Endodermal cell (in vitro differentiated cells): ENCODE data around the gene MYO7B. TPM values are rescaled to one million over a fixed set of nuclear protein-coding genes. Genes with fewer than 3 reads are reported as not detected.

Experiments used
- DNase-seq: peaks from one replicate; pipeline ENCODE4 v3.0.0-alpha.2; 2017
- H3K27ac ChIP-seq: 2 replicates; pipeline ENCODE4 v1.5.1; 2013; ENCODE audit warnings: mild to moderate bottlenecking, low read depth, low read length, moderate library complexity
- H3K27me3 ChIP-seq: 2 replicates; pipeline ENCODE4 v1.6.1; 2013; ENCODE audit warnings: mild to moderate bottlenecking, low read length, moderate library complexity; ENCODE audit not compliant: insufficient read depth, control insufficient read depth, poor library complexity, severe bottlenecking
- H3K36me3 ChIP-seq: 2 replicates; pipeline ENCODE4 v1.7.0; 2013; ENCODE audit warnings: mild to moderate bottlenecking, low read length, moderate library complexity; ENCODE audit not compliant: control insufficient read depth, insufficient read depth
- H3K4me1 ChIP-seq: one replicate; pipeline ENCODE4 v1.7.0; 2013; ENCODE audit warnings: low read length; ENCODE audit not compliant: control insufficient read depth, insufficient read depth
- H3K4me3 ChIP-seq: 2 replicates; pipeline ENCODE4 v1.5.1; 2013; ENCODE audit warnings: mild to moderate bottlenecking, low read length, moderate library complexity
- H3K9ac ChIP-seq: 2 replicates; pipeline ENCODE4 v1.6.1; 2013; ENCODE audit warnings: mild to moderate bottlenecking, low read length, moderate library complexity; ENCODE audit not compliant: poor library complexity, severe bottlenecking; ENCODE audit errors: extremely low read depth
- H3K9me3 ChIP-seq: 2 replicates; pipeline ENCODE4 v1.6.1; 2013; ENCODE audit warnings: mild to moderate bottlenecking, low read length, moderate library complexity; ENCODE audit not compliant: control insufficient read depth
- H3K27ac Mint-ChIP-seq: 2 replicates; pipeline ENCODE4 v1.8.0; 2020; ENCODE audit warnings: mixed read lengths
- H3K27me3 Mint-ChIP-seq: 2 replicates; pipeline ENCODE4 v1.8.0; 2021; ENCODE audit warnings: mild to moderate bottlenecking, mixed read lengths; ENCODE audit not compliant: insufficient read depth
- H3K36me3 Mint-ChIP-seq: 2 replicates; pipeline ENCODE4 v1.8.0; 2020; ENCODE audit warnings: low read depth, mixed read lengths
- H3K4me1 Mint-ChIP-seq: 2 replicates; pipeline ENCODE4 v1.8.0; 2020; ENCODE audit warnings: mixed read lengths
- H3K4me3 Mint-ChIP-seq: 2 replicates; pipeline ENCODE4 v1.8.0; 2020; ENCODE audit warnings: mild to moderate bottlenecking, moderate library complexity, mixed read lengths
- H3K9me3 Mint-ChIP-seq: 2 replicates; pipeline ENCODE4 v1.8.0; 2020; ENCODE audit warnings: mild to moderate bottlenecking, mixed read lengths
- WGBS, 2 experiments: methylation state at CpG; one replicate each; pipeline versions ENCODE4 v1.1.5 to v1.1.7; 2013; ENCODE audit warnings: missing lambda C conversion rate in 2 of 2, mixed read lengths in 1 of 2; ENCODE audit not compliant: insufficient coverage in 1 of 2, insufficient read length in 1 of 2; 5-methylcytosine and 5-hydroxymethylcytosine counted together
- total RNA-seq, 2 donors: library from RNA; stranded (reverse); fragmentation: NEBNext Ultra II Directional in 1 of 2; extraction: Animal tissue kit (Norgen Biotek cat#: 25700) in 1 of 2; gene quantifications; 2 replicates in 1 of 2; 3 replicates in 1 of 2; pipeline ENCODE4 v1.2.1, GENCODE V29; 2021
- TF ChIP-seq, protein P1 (sequence below): fragments of 200-600 bp; sonication (generic); conservative IDR thresholded peaks from 2 replicates; pipeline ENCODE4 v1.5.0; 2021; ENCODE audit warnings: antibody characterized with exemption, mild to moderate bottlenecking

MYO7B gene
- total RNA-seq, 2 donors from 2014 or later, result 0.11 TPM; not detected in 1

DNA sequence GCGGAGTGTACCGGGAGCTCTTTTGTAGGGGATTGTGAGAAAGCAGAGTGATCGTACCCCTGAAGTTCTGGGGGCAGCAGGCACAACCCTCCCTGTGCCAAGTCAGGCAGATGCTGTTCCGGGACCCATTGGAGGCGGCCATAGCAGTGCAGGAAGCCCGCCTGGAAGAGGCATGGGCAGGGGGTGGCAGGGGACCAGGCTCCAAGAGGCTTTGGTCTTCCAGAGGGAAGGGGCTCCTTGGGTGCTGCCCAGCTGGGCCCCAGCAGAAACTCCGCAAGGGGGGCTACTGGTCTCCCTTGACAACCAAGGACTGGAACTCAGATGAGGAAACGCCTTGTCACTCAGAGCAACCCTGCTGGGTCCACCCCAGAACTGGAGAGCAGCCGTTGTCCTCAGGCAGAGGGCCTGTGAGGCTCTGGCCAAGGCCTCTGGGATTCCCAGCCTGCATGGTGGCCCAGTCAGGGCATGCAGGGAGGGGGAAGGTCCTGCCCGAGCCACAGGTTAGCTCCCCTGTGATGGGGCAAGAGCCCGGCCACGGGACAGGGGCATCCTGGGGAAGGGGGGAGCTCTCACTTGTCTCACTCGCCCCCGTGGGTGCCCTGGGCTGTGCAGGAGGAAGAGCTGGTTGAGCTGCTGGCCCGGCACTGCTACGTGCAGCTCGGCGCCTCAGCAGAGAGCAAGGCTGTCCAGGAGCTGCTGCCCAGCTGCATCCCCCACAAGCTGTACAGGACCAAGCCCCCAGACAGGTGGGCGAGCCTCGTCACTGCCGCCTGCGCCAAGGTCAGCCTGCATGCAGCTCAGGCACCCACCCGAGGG lies 89.5 kb downstream of the MYO7B start:
- Mint-ChIP-seq H3K36me3 (no peaks in the 10 kb centered on the region), H3K9me3 (no peaks in the 10 kb centered on the region), H3K4me3 (no peak overlapping the region), H3K27ac (no peak overlapping the region), H3K4me1 (peaks cover 5% of the 10 kb centered on the region), H3K27me3 (no peaks in the 10 kb centered on the region)
- H3K36me3 ChIP-seq, result no peaks in the 10 kb centered on the region
- no peak overlapping the region for H3K9ac ChIP-seq
- no peak overlapping the region for H3K4me3 ChIP-seq
- H3K27ac ChIP-seq, result no peak overlapping the region
- no peaks in the 10 kb centered on the region for H3K4me1 ChIP-seq
- peak; percentile 47 for DNase-seq
- H3K9me3 ChIP-seq, result no peaks in the 10 kb centered on the region
- H3K27me3 ChIP-seq, result no peaks in the 10 kb centered on the region
- TF ChIP-seq, protein P1, sequence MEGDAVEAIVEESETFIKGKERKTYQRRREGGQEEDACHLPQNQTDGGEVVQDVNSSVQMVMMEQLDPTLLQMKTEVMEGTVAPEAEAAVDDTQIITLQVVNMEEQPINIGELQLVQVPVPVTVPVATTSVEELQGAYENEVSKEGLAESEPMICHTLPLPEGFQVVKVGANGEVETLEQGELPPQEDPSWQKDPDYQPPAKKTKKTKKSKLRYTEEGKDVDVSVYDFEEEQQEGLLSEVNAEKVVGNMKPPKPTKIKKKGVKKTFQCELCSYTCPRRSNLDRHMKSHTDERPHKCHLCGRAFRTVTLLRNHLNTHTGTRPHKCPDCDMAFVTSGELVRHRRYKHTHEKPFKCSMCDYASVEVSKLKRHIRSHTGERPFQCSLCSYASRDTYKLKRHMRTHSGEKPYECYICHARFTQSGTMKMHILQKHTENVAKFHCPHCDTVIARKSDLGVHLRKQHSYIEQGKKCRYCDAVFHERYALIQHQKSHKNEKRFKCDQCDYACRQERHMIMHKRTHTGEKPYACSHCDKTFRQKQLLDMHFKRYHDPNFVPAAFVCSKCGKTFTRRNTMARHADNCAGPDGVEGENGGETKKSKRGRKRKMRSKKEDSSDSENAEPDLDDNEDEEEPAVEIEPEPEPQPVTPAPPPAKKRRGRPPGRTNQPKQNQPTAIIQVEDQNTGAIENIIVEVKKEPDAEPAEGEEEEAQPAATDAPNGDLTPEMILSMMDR, result no peak
- WGBS, 2 experiments, result 87 to 93% methylated on average over 9 to 21 of the region's 23 CpGs

DNA sequence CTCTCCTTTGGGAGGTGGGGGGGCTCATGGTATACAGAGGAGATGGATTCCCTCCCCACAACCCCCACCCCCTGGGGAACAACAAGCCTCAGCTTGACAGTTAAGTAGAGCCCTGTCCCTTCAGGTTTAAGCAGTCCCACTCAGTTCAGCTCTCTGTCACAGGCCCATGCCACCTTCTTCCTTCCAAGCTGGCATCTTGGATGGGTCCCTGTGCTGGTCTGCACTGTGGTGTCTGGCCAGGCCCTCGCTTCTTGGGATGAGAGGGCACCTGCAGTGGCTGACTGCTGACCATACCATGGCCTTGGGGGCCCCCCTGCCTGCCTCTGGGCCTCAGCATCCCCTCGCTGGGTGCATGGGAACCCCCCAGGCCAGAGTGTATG lies 90.1 kb downstream of the MYO7B start:
- Mint-ChIP-seq H3K27me3 (no peaks in the 10 kb centered on the region), H3K9me3 (no peaks in the 10 kb centered on the region), H3K4me1 (peaks cover 5% of the 10 kb centered on the region), H3K36me3 (no peaks in the 10 kb centered on the region), H3K27ac (no peak overlapping the region), H3K4me3 (no peak overlapping the region)
- no peak overlapping the region for H3K9ac ChIP-seq
- no peaks in the 10 kb centered on the region for H3K27me3 ChIP-seq
- 85 to 100% methylated on average over 1 to 2 of the region's 2 CpGs for whole genome bisulfite sequencing, 2 experiments
- TF ChIP-seq, protein P1, result no peak
- H3K4me1 ChIP-seq, result no peaks in the 10 kb centered on the region
- no peaks in the 10 kb centered on the region for H3K9me3 ChIP-seq
- DNase-seq, result no peak
- H3K4me3 ChIP-seq, result no peak overlapping the region
- H3K36me3 ChIP-seq, result no peaks in the 10 kb centered on the region
- no peak overlapping the region for H3K27ac ChIP-seq

DNA sequence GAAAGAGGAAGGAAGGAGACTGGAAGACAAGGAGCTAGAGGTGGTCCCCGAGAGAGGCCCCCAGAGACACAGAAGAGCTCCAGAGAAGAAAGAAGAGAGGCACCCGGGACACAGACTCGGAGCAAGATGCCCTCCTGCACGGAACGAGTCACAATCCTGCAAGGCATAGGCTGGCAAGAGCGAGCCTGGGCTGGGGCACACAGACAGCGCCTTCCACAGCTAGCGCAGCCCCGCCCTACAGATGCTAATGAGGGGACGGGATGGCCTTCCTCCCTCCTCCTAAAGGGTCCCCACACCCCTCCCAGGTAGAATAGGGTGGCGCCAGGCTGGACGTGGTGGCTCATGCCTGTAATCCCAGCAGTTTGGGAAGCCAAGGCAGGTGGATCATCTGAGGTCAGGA lies 90.7 kb downstream of the MYO7B start:
- H3K9me3 ChIP-seq, result no peaks in the 10 kb centered on the region
- TF ChIP-seq, protein P1, result no peak
- no peaks in the 10 kb centered on the region for H3K36me3 ChIP-seq
- H3K27me3 Mint-ChIP-seq, result no peaks in the 10 kb centered on the region
- H3K27ac Mint-ChIP-seq, result no peak overlapping the region
- no peaks in the 10 kb centered on the region for H3K9me3 Mint-ChIP-seq
- no peak overlapping the region for H3K4me3 Mint-ChIP-seq
- H3K4me1 Mint-ChIP-seq, result peaks cover 5% of the 10 kb centered on the region
- H3K27ac ChIP-seq, result no peak overlapping the region
- H3K4me3 ChIP-seq, result no peak overlapping the region
- no peaks in the 10 kb centered on the region for H3K4me1 ChIP-seq
- no peak overlapping the region for H3K9ac ChIP-seq
- H3K36me3 Mint-ChIP-seq, result no peaks in the 10 kb centered on the region
- no peak for DNase-seq
- WGBS, 2 experiments, result 72 to 86% methylated on average over 7 to 12 of the region's 12 CpGs
- H3K27me3 ChIP-seq, result no peaks in the 10 kb centered on the region
